Activated T-cell treated with anti-CD3 and anti-CD28 coated beads, Interleukin-2, amount 50 U/mL, for 4 hours (primary cell): ENCODE results near the gene STAB1. TPM values are rescaled to one million over a fixed set of nuclear protein-coding genes. Genes with fewer than 3 reads are reported as not detected.

Experiments used
- ATAC-seq, 2 donors: fragments of 200-7000 bp; cut with Tn5 transposase; one replicate each; pipeline ENCODE4 v1.10.0; 2021
- DNase-seq: peaks from one replicate; pipeline ENCODE4 v3.0.0-alpha.2; 2020
- H3K27me3 Mint-ChIP-seq: one replicate; pipeline ENCODE4 v1.8.0; 2021; ENCODE audit warnings: low read depth, mixed read lengths
- H3K36me3 Mint-ChIP-seq: one replicate; pipeline ENCODE4 v1.8.0; 2022; ENCODE audit warnings: mixed read lengths; ENCODE audit not compliant: insufficient read depth
- H3K4me1 Mint-ChIP-seq: one replicate; pipeline ENCODE4 v1.8.0; 2021; ENCODE audit warnings: low read depth, mixed read lengths
- H3K4me3 Mint-ChIP-seq: one replicate; pipeline ENCODE4 v1.8.0; 2021; ENCODE audit warnings: mild to moderate bottlenecking, moderate library complexity, mixed read lengths
- H3K9me3 Mint-ChIP-seq: one replicate; pipeline ENCODE4 v1.8.0; 2021; ENCODE audit warnings: mixed read lengths
- total RNA-seq, 3 donors: library from RNA; stranded (reverse); gene quantifications; one replicate each; pipeline ENCODE4 v1.2.1, GENCODE V29; 2021

Gene STAB1
- total RNA-seq, 3 donors from 2014 or later, result 0.30 to 0.73 (median 0.40) TPM

GRCh38 chr3:52555056-52555455, 59.9 kb downstream of the STAB1 start:
- ATAC-seq, result no peak
- Mint-ChIP-seq H3K4me3 (no peak overlapping the region), H3K36me3 (peaks cover 32% of the 10 kb centered on the region), H3K9me3 (no peaks in the 10 kb centered on the region), H3K27me3 (no peaks in the 10 kb centered on the region), H3K4me1 (no peaks in the 10 kb centered on the region)
- no peak for DNase-seq

- no peak for DNase-seq
- Mint-ChIP-seq H3K27me3 (no peaks in the 10 kb centered on the region), H3K9me3 (no peaks in the 10 kb centered on the region), H3K4me1 (no peaks in the 10 kb centered on the region), H3K4me3 (no peak overlapping the region), H3K36me3 (peaks cover 32% of the 10 kb centered on the region)
- no peak for ATAC-seq
Measured at GRCh38 chr3:52557011-52557960, 62.1 kb downstream of the STAB1 start.

DNA sequence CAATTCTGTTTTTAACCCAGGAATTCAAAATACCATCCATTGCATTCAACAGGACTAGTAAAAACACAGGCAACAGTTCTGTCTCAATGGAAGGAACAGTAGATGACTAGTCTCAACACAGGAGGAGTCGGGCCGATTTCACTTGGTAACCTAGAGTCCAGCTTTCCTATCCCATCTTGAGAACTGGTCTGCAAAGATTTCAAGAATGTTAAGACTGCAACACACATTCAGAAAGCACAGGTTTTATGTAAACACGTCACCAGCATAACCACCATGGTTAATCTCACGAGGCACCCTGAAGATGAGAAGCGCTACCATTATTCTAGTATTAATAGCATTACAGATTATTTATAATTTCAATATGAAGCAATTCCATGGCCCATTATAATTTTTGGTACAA, 63.3 kb downstream of the STAB1 start:
- H3K9me3 Mint-ChIP-seq, result no peaks in the 10 kb centered on the region
- no peaks in the 10 kb centered on the region for H3K27me3 Mint-ChIP-seq
- DNase-seq (no peak), ATAC-seq (no peak)
- peaks cover 39% of the 10 kb centered on the region for H3K36me3 Mint-ChIP-seq
- H3K4me3 Mint-ChIP-seq, result no peak overlapping the region
- H3K4me1 Mint-ChIP-seq, result no peaks in the 10 kb centered on the region

GRCh38 chr3:52561028-52561747, 66.0 kb downstream of the STAB1 start:
- Mint-ChIP-seq H3K4me3 (no peak overlapping the region), H3K27me3 (no peaks in the 10 kb centered on the region), H3K4me1 (no peaks in the 10 kb centered on the region), H3K9me3 (no peaks in the 10 kb centered on the region), H3K36me3 (peaks cover 30% of the 10 kb centered on the region)
- DNase-seq (no peak), ATAC-seq (no peak)

DNA sequence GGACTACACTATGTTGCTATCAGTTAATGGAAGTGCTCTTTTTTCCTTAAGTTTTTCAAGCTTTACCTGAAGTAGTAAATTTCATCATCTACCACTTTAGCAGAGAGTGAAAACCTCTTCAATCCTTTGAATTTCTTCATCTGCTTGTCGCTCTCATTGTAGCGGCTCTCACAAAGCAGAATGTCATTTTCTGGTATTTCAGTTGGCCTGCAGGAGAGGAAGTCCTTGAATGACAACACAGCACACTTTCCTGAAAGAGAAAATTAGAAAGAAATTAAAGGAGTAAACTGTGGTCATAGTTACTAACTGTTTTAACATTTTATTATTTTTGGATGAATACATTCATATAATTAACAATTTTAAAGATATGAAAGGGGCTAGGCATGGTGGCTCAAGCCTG, 68.8 kb downstream of the STAB1 start:
- Mint-ChIP-seq H3K27me3 (no peaks in the 10 kb centered on the region), H3K4me3 (no peak overlapping the region), H3K9me3 (no peaks in the 10 kb centered on the region), H3K4me1 (no peaks in the 10 kb centered on the region), H3K36me3 (peaks cover 27% of the 10 kb centered on the region)
- DNase-seq (no peak), ATAC-seq (no peak)

DNA sequence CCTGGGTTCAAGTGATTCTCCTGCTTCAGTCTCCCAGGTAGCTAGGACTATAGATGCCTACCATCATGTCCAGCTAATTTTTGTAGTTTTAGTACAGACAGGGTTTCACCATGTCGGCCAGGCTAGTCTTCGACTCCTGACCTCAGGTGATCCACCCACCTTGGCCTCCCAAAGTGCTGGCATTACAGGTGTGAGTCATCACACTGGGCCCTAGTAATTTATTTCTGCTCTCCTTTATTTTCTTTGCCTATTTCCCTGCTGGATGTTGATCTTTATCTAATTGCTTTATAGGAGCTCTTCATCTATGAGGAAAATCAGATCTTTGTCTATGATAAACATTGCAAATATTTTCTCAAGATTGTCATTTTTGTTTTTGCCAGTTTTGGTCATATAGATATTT, 72.9 kb downstream of the STAB1 start:
- no peaks in the 10 kb centered on the region for H3K27me3 Mint-ChIP-seq
- ATAC-seq (no peak), DNase-seq (no peak)
- peaks cover 11% of the 10 kb centered on the region for H3K36me3 Mint-ChIP-seq
- H3K9me3 Mint-ChIP-seq, result no peaks in the 10 kb centered on the region
- no peaks in the 10 kb centered on the region for H3K4me1 Mint-ChIP-seq
- H3K4me3 Mint-ChIP-seq, result no peak overlapping the region

- Mint-ChIP-seq H3K4me3 (no peak overlapping the region), H3K27me3 (no peaks in the 10 kb centered on the region), H3K36me3 (peaks cover 15% of the 10 kb centered on the region), H3K9me3 (no peaks in the 10 kb centered on the region), H3K4me1 (no peaks in the 10 kb centered on the region)
- no peak for DNase-seq
- ATAC-seq, result no peak
Measured at GRCh38 chr3:52570076-52570475, 74.9 kb downstream of the STAB1 start.

- H3K9me3 Mint-ChIP-seq, result no peaks in the 10 kb centered on the region
- H3K4me3 Mint-ChIP-seq, result no peak overlapping the region
- H3K4me1 Mint-ChIP-seq, result no peaks in the 10 kb centered on the region
- DNase-seq (no peak), ATAC-seq (no peak)
- peaks cover 23% of the 10 kb centered on the region for H3K36me3 Mint-ChIP-seq
- H3K27me3 Mint-ChIP-seq, result no peaks in the 10 kb centered on the region
Measured at GRCh38 chr3:52572221-52572620, 77.1 kb downstream of the STAB1 start.

Other genes starting within 250 kb of the STAB1 start
- 10 to 100 TPM; 26.6 to 40.0 (median 39.7) TPM for gene PPM1M, start 249.6 kb upstream of the STAB1 start, total RNA-seq
- 100 to 1,000 TPM; 107 to 119 (median 115) TPM for gene WDR82, start 216.7 kb upstream of the STAB1 start, total RNA-seq
- 10 to 100 TPM; 13.0 to 15.5 (median 13.3) TPM for gene GLYCTK, start 207.5 kb upstream of the STAB1 start, total RNA-seq
- gene DNAH1, start 179.0 kb upstream of the STAB1 start, total RNA-seq, result 1 to 10 TPM; 6.4 to 8.4 (median 6.6) TPM
- gene BAP1, start 85.3 kb upstream of the STAB1 start, total RNA-seq, result 100 to 1,000 TPM; 117 to 130 (median 127) TPM
- gene PHF7, start 84.7 kb upstream of the STAB1 start, total RNA-seq, result 1 to 10 TPM; 3.6 to 5.0 (median 4.8) TPM
- under 1 TPM; 0.05 to 0.24 (median 0.08) TPM for gene SEMA3G, start 50.2 kb upstream of the STAB1 start, total RNA-seq
- 1 to 10 TPM in 2 of 3 donors, under 1 TPM in 1; 0.46 to 1.4 (median 1.1) TPM for gene TNNC1, start 41.3 kb upstream of the STAB1 start, total RNA-seq
- gene NISCH, start 39.7 kb upstream of the STAB1 start, total RNA-seq, result 10 to 100 TPM; 60.2 to 69.1 (median 67.9) TPM
- 10 to 100 TPM; 29.7 to 53.1 (median 42.8) TPM for gene NT5DC2, start 38.5 kb downstream of the STAB1 start, total RNA-seq
- 10 to 100 TPM; 22.8 to 25.7 (median 23.2) TPM for gene UQCC5, start 41.3 kb downstream of the STAB1 start, total RNA-seq
- gene PBRM1, start 190.6 kb downstream of the STAB1 start, total RNA-seq, result 10 to 100 TPM; 55.9 to 65.2 (median 64.4) TPM
- gene GNL3, start 190.7 kb downstream of the STAB1 start, total RNA-seq, result 100 to 1,000 TPM; 324 to 336 (median 330) TPM
- gene GLT8D1, start 210.5 kb downstream of the STAB1 start, total RNA-seq, result 10 to 100 TPM; 30.1 to 31.9 (median 30.6) TPM
- gene SPCS1, start 210.8 kb downstream of the STAB1 start, total RNA-seq, result 100 to 1,000 TPM; 150 to 171 (median 151) TPM